IMR-90 (cell line): ENCODE measurements around the gene C4B. TPM values are rescaled to one million over a fixed set of nuclear protein-coding genes. Genes with fewer than 3 reads are reported as not detected.
"Not testable (repeated sequence)": the region's sequence is repeated elsewhere in the genome, so short reads cannot be mapped to it uniquely, and the experiment has no call there.

ENCODE experiments used
- ATAC-seq: fragments of 200-7000 bp; cut with Tn5 transposase; 2 replicates; pipeline ENCODE4 v1.9.1; 2020; ENCODE audit warnings: low read depth, mild to moderate bottlenecking, moderate library complexity
- BruUV-seq: library from RNA; stranded (reverse); fragments of 400-500 nt; replicated peaks from 2 replicates; lab custom pipeline; 2021; lab: Mats Ljungman, UMichigan
- CTCF ChIA-PET: fragments of 300-600 bp; formaldehyde crosslinking; extraction: SDS; loops from one replicate; lab custom pipeline; 2021; ENCODE audit warnings: antibody characterized with exemption; lab: Yijun Ruan, JAX
- POLR2A ChIA-PET: fragments of 300-600 bp; sonication (Branson Sonifier 250); formaldehyde crosslinking; loops from one replicate; lab custom pipeline; 2022; ENCODE audit warnings: antibody characterized with exemption; ENCODE audit not compliant: unreplicated experiment; lab: Charles Lee
- DNase-seq: peaks from one replicate; pipeline ENCODE4 v3.0.0; 2013
- H2AFZ ChIP-seq: replicated peaks from 2 replicates; pipeline ENCODE3; 2013; ENCODE audit warnings: low read length, mild to moderate bottlenecking; ENCODE audit not compliant: poor library complexity
- H2AK5ac ChIP-seq: 2 replicates; pipeline ENCODE4 v1.6.1; 2013; ENCODE audit warnings: low read depth, low read length, inconsistent platforms
- H2AK9ac ChIP-seq: replicated peaks from 2 replicates; pipeline ENCODE3; 2013; ENCODE audit warnings: mild to moderate bottlenecking, low read depth, low read length, moderate library complexity; ENCODE audit not compliant: poor library complexity
- H2BK120ac ChIP-seq: 2 replicates; pipeline ENCODE4 v1.6.1; 2013; ENCODE audit warnings: low read depth, low read length, inconsistent platforms
- H2BK15ac ChIP-seq: 3 replicates; pipeline ENCODE4 v1.6.1; 2013; ENCODE audit warnings: low read depth, low read length, inconsistent platforms
- H2BK20ac ChIP-seq: 2 replicates; pipeline ENCODE4 v1.6.1; 2013; ENCODE audit warnings: low read depth, mild to moderate bottlenecking, inconsistent platforms, low read length, moderate library complexity
- H2BK5ac ChIP-seq: 2 replicates; pipeline ENCODE4 v1.6.1; 2013; ENCODE audit warnings: mild to moderate bottlenecking, low read depth, low read length, inconsistent platforms; ENCODE audit not compliant: poor library complexity, severe bottlenecking
- H3K14ac ChIP-seq: replicated peaks from 2 replicates; pipeline ENCODE4 v1.6.1; 2013; ENCODE audit warnings: low read depth, low read length, inconsistent platforms
- H3K18ac ChIP-seq: 2 replicates; pipeline ENCODE4 v1.6.1; 2013; ENCODE audit warnings: low read depth, low read length, control low read depth
- H3K23ac ChIP-seq: 2 replicates; pipeline ENCODE4 v1.6.1; 2013; ENCODE audit warnings: low read depth, low read length, inconsistent platforms
- H3K27ac ChIP-seq: 2 replicates; pipeline ENCODE4 v1.5.1; 2013; ENCODE audit warnings: mild to moderate bottlenecking, control low read depth, low read length; ENCODE audit not compliant: insufficient read depth
- H3K27me3 ChIP-seq: 2 replicates; pipeline ENCODE4 v1.6.1; 2013; ENCODE audit warnings: low read length; ENCODE audit not compliant: control insufficient read depth, insufficient read depth
- H3K36me3 ChIP-seq: 2 replicates; pipeline ENCODE4 v1.6.1; 2013; ENCODE audit warnings: low read length, mixed read lengths; ENCODE audit not compliant: control insufficient read depth, insufficient read depth
- H3K4ac ChIP-seq: 2 replicates; pipeline ENCODE4 v1.6.1; 2013; ENCODE audit warnings: low read depth, low read length, inconsistent platforms
- H3K4me1 ChIP-seq: 2 replicates; pipeline ENCODE4 v1.6.1; 2013; ENCODE audit warnings: low read length, mixed read lengths; ENCODE audit not compliant: control insufficient read depth, insufficient read depth
- H3K4me2 ChIP-seq: 2 replicates; pipeline ENCODE4 v1.6.1; 2013; ENCODE audit warnings: low read depth, mild to moderate bottlenecking, control low read depth, low read length, moderate library complexity
- H3K4me3 ChIP-seq: 2 replicates; pipeline ENCODE4 v1.5.1; 2013; ENCODE audit warnings: low read depth, mild to moderate bottlenecking, control low read depth, low read length, moderate library complexity; ENCODE audit not compliant: insufficient read depth
- H3K56ac ChIP-seq: 2 replicates; pipeline ENCODE4 v1.6.1; 2013; ENCODE audit warnings: low read length, inconsistent platforms; ENCODE audit not compliant: insufficient read depth; ENCODE audit errors: extremely low read depth
- H3K79me1 ChIP-seq, 2 experiments: 2 replicates each; pipeline ENCODE4 v1.6.1; 2013; ENCODE audit warnings: low read length in 2 of 2, inconsistent platforms in 1 of 2, low read depth in 1 of 2
- H3K9ac ChIP-seq: 2 replicates; pipeline ENCODE4 v1.6.1; 2013; ENCODE audit warnings: low read depth, low read length, control low read depth
- H3K9me1 ChIP-seq: 2 replicates; pipeline ENCODE4 v1.6.1; 2013; ENCODE audit warnings: low read length, inconsistent platforms; ENCODE audit not compliant: insufficient read depth
- H3K9me3 ChIP-seq: 2 replicates; pipeline ENCODE4 v1.6.1; 2013; ENCODE audit warnings: low read length; ENCODE audit not compliant: control insufficient read depth, insufficient read depth
- H4K20me1 ChIP-seq: 2 replicates; pipeline ENCODE4 v1.6.1; 2013; ENCODE audit warnings: low read length, inconsistent platforms; ENCODE audit not compliant: insufficient read depth
- H4K5ac ChIP-seq: 2 replicates; pipeline ENCODE4 v1.6.1; 2013; ENCODE audit warnings: mild to moderate bottlenecking, low read depth, low read length, control low read depth
- H4K8ac ChIP-seq, 2 experiments: 2 replicates each; pipeline ENCODE4 v1.6.1; 2013; ENCODE audit warnings: low read depth in 2 of 2, low read length in 2 of 2, control low read depth in 1 of 2, inconsistent platforms in 1 of 2
- H4K91ac ChIP-seq: 2 replicates; pipeline ENCODE4 v1.6.1; 2013; ENCODE audit warnings: low read depth, low read length, inconsistent platforms; ENCODE audit not compliant: insufficient read depth
- WGBS, 2 experiments: methylation state at CpG; one replicate each; pipeline versions ENCODE4 v1.1.5 to v1.1.7; 2013; ENCODE audit warnings: missing lambda C conversion rate in 2 of 2; ENCODE audit not compliant: insufficient read length in 1 of 2; ENCODE audit errors: extremely low coverage in 2 of 2; 5-methylcytosine and 5-hydroxymethylcytosine counted together
- dilution Hi-C: fragments of 300-500 bp; cut with HindIII; formaldehyde crosslinking; loops from one replicate; pipeline ENCODE4 v1.14.3; 2018; ENCODE audit warnings: low sequenced_read_pairs; ENCODE audit not compliant: unreplicated experiment
- in situ Hi-C: fragments of 300-500 bp; cut with MboI; formaldehyde crosslinking; loops from 3 replicates; pipeline ENCODE4 v1.14.3; 2019; ENCODE audit warnings: low sequenced_read_pairs, inconsistent platforms, mixed read lengths
- intact Hi-C: fragments of 100-400 bp; cut with micrococcal nuclease; formaldehyde crosslinking; loops from 2 replicates; pipeline ENCODE4 v1.10.0; 2022
- polyA plus RNA-seq, 3 experiments: library from polyadenylated mRNA; depleted of rRNA; stranded (reverse); fragments of >200 nt; gene quantifications; 2 replicates each; pipeline ENCODE4 v1.2.3, GENCODE V29; 2012; ENCODE audit warnings: low replicate concordance in 1 of 3
- total RNA-seq: library from RNA; depleted of rRNA; stranded (reverse); fragments of >200 nt; gene quantifications from 2 replicates; pipeline ENCODE4 v1.2.3, GENCODE V29; 2012

C4B gene
- total and polyA plus RNA-seq, 2 of the 4 experiments (the other 2 are of a cell fraction), result 0.54 to 4.2 TPM

- H3K14ac ChIP-seq, DNase-seq, H3K18ac ChIP-seq, H2AFZ ChIP-seq, CTCF ChIA-PET, H2BK120ac ChIP-seq, H3K27ac ChIP-seq, H3K56ac ChIP-seq, H2AK5ac ChIP-seq, H4K8ac ChIP-seq, ATAC-seq, H3K27me3 ChIP-seq, BruUV-seq, dilution Hi-C loops, H2BK15ac ChIP-seq, H3K4me1 ChIP-seq, H3K9ac ChIP-seq, H2BK20ac ChIP-seq, intact Hi-C loops, H3K4me3 ChIP-seq, H3K4ac ChIP-seq, H3K23ac ChIP-seq, H3K9me1 ChIP-seq, H3K36me3 ChIP-seq, H4K20me1 ChIP-seq, in situ Hi-C loops, H3K79me1 ChIP-seq, H3K4me2 ChIP-seq, H4K5ac ChIP-seq, H4K91ac ChIP-seq, H2AK9ac ChIP-seq, H2BK5ac ChIP-seq, H3K9me3 ChIP-seq, POLR2A ChIA-PET: not testable (repeated sequence)
- no CpG with 5 or more reads among the region's 9 CpGs for WGBS, 2 experiments
Measured at GRCh38 chr6:32005538-32005880, 9.1 kb upstream of the C4B start.

GRCh38 chr6:32005991-32006529, 8.5 kb upstream of the C4B start:
- H4K91ac ChIP-seq, H2BK15ac ChIP-seq, H3K18ac ChIP-seq, H2AK9ac ChIP-seq, dilution Hi-C loops, H3K4me1 ChIP-seq, ATAC-seq, H2AK5ac ChIP-seq, H3K36me3 ChIP-seq, DNase-seq, H3K9me3 ChIP-seq, H3K27me3 ChIP-seq, H4K8ac ChIP-seq, intact Hi-C loops, H2BK5ac ChIP-seq, CTCF ChIA-PET, H2AFZ ChIP-seq, H3K14ac ChIP-seq, H2BK20ac ChIP-seq, H3K4me3 ChIP-seq, H3K9me1 ChIP-seq, POLR2A ChIA-PET, H3K4ac ChIP-seq, H3K9ac ChIP-seq, H3K79me1 ChIP-seq, H3K56ac ChIP-seq, H3K27ac ChIP-seq, H3K4me2 ChIP-seq, H3K23ac ChIP-seq, in situ Hi-C loops, BruUV-seq, H4K5ac ChIP-seq, H4K20me1 ChIP-seq, H2BK120ac ChIP-seq: not testable (repeated sequence)
- no CpG with 5 or more reads among the region's 8 CpGs for WGBS, 2 experiments
